HuH-7 (cell line): ENCODE data around the gene CYP24A1.
A peak's percentile ranks its signal among the peaks of the same experiment; 100 is the strongest.

Experiments used
- DNase-seq: peaks from one replicate; pipeline ENCODE4 v3.0.0; 2011; ENCODE audit warnings: low spot score

Gene CYP24A1

GRCh38 chr20:54201268-54201846, 27.6 kb upstream of the CYP24A1 start:
- no peak for DNase-seq

GRCh38 chr20:54200487-54201267, 26.9 kb upstream of the CYP24A1 start:
- no peak for DNase-seq

GRCh38 chr20:54199721-54200176, 26.0 kb upstream of the CYP24A1 start:
- DNase-seq, result peak; percentile 69

GRCh38 chr20:54199283-54199682, 25.5 kb upstream of the CYP24A1 start:
- no peak for DNase-seq

- peak; percentile 41 for DNase-seq
These were observed 24.1 kb upstream of the CYP24A1 start for GRCh38 chr20:54197621-54198604.

- DNase-seq, result no peak
These were observed 22.0 kb upstream of the CYP24A1 start for GRCh38 chr20:54195483-54196472.

GRCh38 chr20:54194724-54195438, 21.1 kb upstream of the CYP24A1 start:
- DNase-seq, result peak; percentile 62

- DNase-seq, result no peak
These were observed 20.0 kb upstream of the CYP24A1 start for GRCh38 chr20:54193817-54194216.

- DNase-seq, result no peak
These were observed 16.4 kb upstream of the CYP24A1 start for GRCh38 chr20:54190217-54190616.

GRCh38 chr20:54189630-54190029, 15.8 kb upstream of the CYP24A1 start:
- no peak for DNase-seq

GRCh38 chr20:54188132-54188849, 14.5 kb upstream of the CYP24A1 start:
- no peak for DNase-seq

- DNase-seq, result no peak
These were observed 11.3 kb upstream of the CYP24A1 start for GRCh38 chr20:54184904-54185626.

- no peak for DNase-seq
These were observed 10.3 kb upstream of the CYP24A1 start for GRCh38 chr20:54184071-54184470.

- DNase-seq, result no peak
These were observed 7.1 kb upstream of the CYP24A1 start for GRCh38 chr20:54180931-54181330.

GRCh38 chr20:54179946-54180345, 6.2 kb upstream of the CYP24A1 start:
- DNase-seq, result no peak

- DNase-seq, result no peak
These were observed 4.5 kb upstream of the CYP24A1 start for GRCh38 chr20:54178256-54178655.

GRCh38 chr20:54177378-54177777, 3.6 kb upstream of the CYP24A1 start:
- no peak for DNase-seq

GRCh38 chr20:54176610-54177009, 2.8 kb upstream of the CYP24A1 start:
- no peak for DNase-seq
